ENCODE data around the gene MAEL.

GRCh38 chr1:167065471-167065870, 76.4 kb downstream of the MAEL start:
- no peak for TF ChIP-seq EZH2 (IDR thresholded peaks at IDR 0.05; ENCODE audit: borderline replicate concordance, insufficient read depth, low read length, poor library complexity, severe bottlenecking)
- TF ChIP-seq, protein P1, sequence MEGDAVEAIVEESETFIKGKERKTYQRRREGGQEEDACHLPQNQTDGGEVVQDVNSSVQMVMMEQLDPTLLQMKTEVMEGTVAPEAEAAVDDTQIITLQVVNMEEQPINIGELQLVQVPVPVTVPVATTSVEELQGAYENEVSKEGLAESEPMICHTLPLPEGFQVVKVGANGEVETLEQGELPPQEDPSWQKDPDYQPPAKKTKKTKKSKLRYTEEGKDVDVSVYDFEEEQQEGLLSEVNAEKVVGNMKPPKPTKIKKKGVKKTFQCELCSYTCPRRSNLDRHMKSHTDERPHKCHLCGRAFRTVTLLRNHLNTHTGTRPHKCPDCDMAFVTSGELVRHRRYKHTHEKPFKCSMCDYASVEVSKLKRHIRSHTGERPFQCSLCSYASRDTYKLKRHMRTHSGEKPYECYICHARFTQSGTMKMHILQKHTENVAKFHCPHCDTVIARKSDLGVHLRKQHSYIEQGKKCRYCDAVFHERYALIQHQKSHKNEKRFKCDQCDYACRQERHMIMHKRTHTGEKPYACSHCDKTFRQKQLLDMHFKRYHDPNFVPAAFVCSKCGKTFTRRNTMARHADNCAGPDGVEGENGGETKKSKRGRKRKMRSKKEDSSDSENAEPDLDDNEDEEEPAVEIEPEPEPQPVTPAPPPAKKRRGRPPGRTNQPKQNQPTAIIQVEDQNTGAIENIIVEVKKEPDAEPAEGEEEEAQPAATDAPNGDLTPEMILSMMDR (IDR thresholded peaks at IDR 0.05; ENCODE audit: poor library complexity, severe bottlenecking), result no peak
- no peak for TF ChIP-seq EP300 (conservative IDR thresholded peaks at IDR 0.05; ENCODE audit: poor library complexity, severe bottlenecking)
- no peak for TF ChIP-seq TAF1 (IDR thresholded peaks at IDR 0.05; ENCODE audit: low read depth)

Measured in neural cell (in vitro differentiated cells).